MM.1S (cell line): ENCODE data around the gene TRABD2B.
"Not testable (repeated sequence)": the region's sequence is repeated elsewhere in the genome, so short reads cannot be mapped to it uniquely, and the experiment has no call there.

Source experiments
- DNase-seq: peaks from one replicate; pipeline ENCODE4 v3.0.0-alpha.2; 2015
- H2AFZ ChIP-seq: fragments of 300-600 bp; sonication (generic); 2 replicates; pipeline ENCODE4 v1.6.0; 2016; ENCODE audit warnings: antibody characterized with exemption, low read length
- H3F3A ChIP-seq: fragments of 300-600 bp; sonication (generic); 2 replicates; pipeline ENCODE4 v1.6.1; 2016; ENCODE audit warnings: mild to moderate bottlenecking, antibody characterized with exemption, low read length, moderate library complexity, mixed read lengths; ENCODE audit not compliant: insufficient read depth
- H3K27ac ChIP-seq: fragments of 300-600 bp; sonication (generic); 2 replicates; pipeline ENCODE4 v1.5.1; 2016; ENCODE audit warnings: mild to moderate bottlenecking, low read length
- H3K27me3 ChIP-seq: fragments of 300-600 bp; sonication (generic); replicated peaks from 2 replicates; pipeline ENCODE4 v1.6.0; 2016; ENCODE audit warnings: low read length; ENCODE audit not compliant: insufficient read depth
- H3K36me3 ChIP-seq: fragments of 300-600 bp; sonication (generic); replicated peaks from 2 replicates; pipeline ENCODE4 v1.6.1; 2016; ENCODE audit warnings: mild to moderate bottlenecking, low read length, mixed read lengths; ENCODE audit not compliant: insufficient read depth
- H3K4me1 ChIP-seq: fragments of 300-600 bp; sonication (generic); 2 replicates; pipeline ENCODE4 v1.6.1; 2016; ENCODE audit warnings: low read length, mixed read lengths
- H3K4me2 ChIP-seq: fragments of 300-600 bp; sonication (generic); 2 replicates; pipeline ENCODE4 v1.6.0; 2016; ENCODE audit warnings: low read depth, low read length
- H3K4me3 ChIP-seq: fragments of 300-600 bp; sonication (generic); 2 replicates; pipeline ENCODE4 v1.5.1; 2016; ENCODE audit warnings: low read length, mixed read lengths
- H3K79me2 ChIP-seq: fragments of 300-600 bp; sonication (generic); 2 replicates; pipeline ENCODE4 v1.6.1; 2016; ENCODE audit warnings: mixed run types, low read length, mixed read lengths
- H3K9ac ChIP-seq: fragments of 300-600 bp; sonication (generic); 2 replicates; pipeline ENCODE4 v1.6.1; 2016; ENCODE audit warnings: low read length, mixed read lengths
- H3K9me2 ChIP-seq: fragments of 300-600 bp; sonication (generic); replicated peaks from 2 replicates; pipeline ENCODE4 v1.6.1; 2016; ENCODE audit warnings: mild to moderate bottlenecking, low read length, mixed read lengths; ENCODE audit not compliant: insufficient read depth
- H3K9me3 ChIP-seq: fragments of 300-600 bp; sonication (generic); replicated peaks from 2 replicates; pipeline ENCODE4 v1.6.1; 2016; ENCODE audit warnings: mild to moderate bottlenecking, low read length, mixed read lengths; ENCODE audit not compliant: insufficient read depth
- H4K20me1 ChIP-seq: fragments of 300-600 bp; sonication (generic); 2 replicates; pipeline ENCODE4 v1.6.1; 2016; ENCODE audit warnings: mild to moderate bottlenecking, low read length, moderate library complexity, mixed read lengths; ENCODE audit not compliant: insufficient read depth
- EZH2 ChIP-seq: fragments of 300-600 bp; sonication (generic); optimal IDR thresholded peaks from 2 replicates; pipeline ENCODE3; 2017; ENCODE audit warnings: low read depth, mild to moderate bottlenecking, antibody characterized with exemption, low read length, mixed read lengths
- EZH2phosphoT487 ChIP-seq: fragments of 300-600 bp; sonication (generic); IDR thresholded peaks from 2 replicates; pipeline ENCODE4 v1.6.1; 2018; ENCODE audit warnings: antibody characterized with exemption, low read length
- TF ChIP-seq, protein P1 (sequence below): fragments of 300-600 bp; sonication (generic); IDR thresholded peaks from 2 replicates; pipeline ENCODE4 v1.5.1; 2016; ENCODE audit warnings: antibody characterized with exemption, low read length, mixed read lengths

Gene TRABD2B

DNA sequence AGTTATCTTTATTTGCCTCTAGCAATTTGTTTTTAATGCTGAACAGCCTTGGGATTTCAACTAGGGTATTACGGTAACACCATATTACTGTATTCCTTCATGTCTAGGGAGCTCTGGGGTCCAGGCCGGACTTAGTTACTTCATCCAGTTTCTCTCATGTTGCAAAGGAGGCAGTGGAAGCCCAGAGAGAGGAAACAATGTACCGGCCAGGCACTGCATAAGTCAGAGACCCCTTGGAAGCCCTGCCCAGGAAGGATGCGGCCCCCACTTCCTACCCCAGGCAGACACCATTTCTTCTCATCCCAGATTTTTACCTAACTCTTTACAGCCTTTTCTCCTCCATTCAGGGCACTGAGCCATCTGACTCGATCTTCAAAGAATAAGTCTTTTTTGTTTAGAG lies 32.5 kb downstream of the TRABD2B start:
- Histone ChIP-seq H3K27ac (no peak overlapping the region), H3K4me3 (no peak overlapping the region), H3K4me2 (no peak overlapping the region), H3K4me1 (no peaks in the 10 kb centered on the region), H3K27me3 (no peaks in the 10 kb centered on the region), H3K36me3 (no peaks in the 10 kb centered on the region), H4K20me1 (no peaks in the 10 kb centered on the region), H3F3A (no peaks in the 10 kb centered on the region), H2AFZ (no peak overlapping the region), H3K9me3 (no peaks in the 10 kb centered on the region), H3K9ac (no peak overlapping the region), H3K79me2 (no peaks in the 10 kb centered on the region), H3K9me2 (no peaks in the 10 kb centered on the region)
- TF ChIP-seq EZH2: no peak
- TF ChIP-seq, protein P1, sequence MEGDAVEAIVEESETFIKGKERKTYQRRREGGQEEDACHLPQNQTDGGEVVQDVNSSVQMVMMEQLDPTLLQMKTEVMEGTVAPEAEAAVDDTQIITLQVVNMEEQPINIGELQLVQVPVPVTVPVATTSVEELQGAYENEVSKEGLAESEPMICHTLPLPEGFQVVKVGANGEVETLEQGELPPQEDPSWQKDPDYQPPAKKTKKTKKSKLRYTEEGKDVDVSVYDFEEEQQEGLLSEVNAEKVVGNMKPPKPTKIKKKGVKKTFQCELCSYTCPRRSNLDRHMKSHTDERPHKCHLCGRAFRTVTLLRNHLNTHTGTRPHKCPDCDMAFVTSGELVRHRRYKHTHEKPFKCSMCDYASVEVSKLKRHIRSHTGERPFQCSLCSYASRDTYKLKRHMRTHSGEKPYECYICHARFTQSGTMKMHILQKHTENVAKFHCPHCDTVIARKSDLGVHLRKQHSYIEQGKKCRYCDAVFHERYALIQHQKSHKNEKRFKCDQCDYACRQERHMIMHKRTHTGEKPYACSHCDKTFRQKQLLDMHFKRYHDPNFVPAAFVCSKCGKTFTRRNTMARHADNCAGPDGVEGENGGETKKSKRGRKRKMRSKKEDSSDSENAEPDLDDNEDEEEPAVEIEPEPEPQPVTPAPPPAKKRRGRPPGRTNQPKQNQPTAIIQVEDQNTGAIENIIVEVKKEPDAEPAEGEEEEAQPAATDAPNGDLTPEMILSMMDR: no peak
- no peak for TF ChIP-seq EZH2phosphoT487
- no peak for DNase-seq

DNA sequence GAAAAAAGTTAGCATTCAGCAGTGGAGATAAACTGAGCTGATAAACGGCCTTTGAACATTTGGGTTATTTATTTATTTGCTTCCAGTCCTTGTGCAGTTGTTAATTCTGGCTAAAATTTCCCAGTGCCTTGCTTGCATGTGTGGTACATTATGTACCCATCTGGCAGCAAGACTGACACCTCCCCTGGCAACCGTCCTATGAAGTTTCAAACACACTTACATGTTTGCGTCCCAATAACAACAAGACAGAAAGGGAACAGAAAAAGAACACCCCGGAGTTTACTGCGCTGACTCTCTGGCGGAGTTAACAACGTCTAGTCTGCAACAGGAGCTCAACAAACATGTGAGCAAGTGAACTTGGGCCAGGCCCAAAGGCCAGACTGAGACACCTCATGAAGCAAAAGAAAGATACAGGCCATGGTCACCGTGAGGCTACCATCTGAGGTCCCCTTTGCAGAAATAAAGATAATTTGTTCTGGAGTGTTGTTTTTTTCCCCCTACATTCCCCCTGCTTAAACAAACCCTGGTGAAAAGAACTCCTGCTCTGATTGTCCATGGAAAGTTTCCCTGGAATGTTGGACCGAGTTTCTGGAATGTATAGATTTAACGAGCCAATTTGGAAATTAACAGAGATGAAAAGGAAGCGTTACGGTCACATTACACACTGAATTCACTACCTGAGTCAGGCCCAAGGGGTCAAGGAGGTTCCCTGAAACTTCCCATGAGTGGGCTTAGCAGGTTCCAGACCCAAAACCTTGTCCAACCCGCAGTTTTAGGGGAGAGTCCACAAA lies 33.4 kb downstream of the TRABD2B start:
- Histone ChIP-seq H3K9me3 (no peaks in the 10 kb centered on the region), H3F3A (no peaks in the 10 kb centered on the region), H4K20me1 (no peaks in the 10 kb centered on the region), H3K4me1 (no peaks in the 10 kb centered on the region), H3K4me3 (no peak overlapping the region), H3K27me3 (no peaks in the 10 kb centered on the region), H2AFZ (no peak overlapping the region), H3K9ac (no peak overlapping the region), H3K9me2 (no peaks in the 10 kb centered on the region), H3K4me2 (no peak overlapping the region), H3K79me2 (no peaks in the 10 kb centered on the region), H3K27ac (no peak overlapping the region), H3K36me3 (no peaks in the 10 kb centered on the region)
- TF ChIP-seq, protein P1: no peak
- no peak for TF ChIP-seq EZH2
- no peak for TF ChIP-seq EZH2phosphoT487
- DNase-seq: no peak

DNA sequence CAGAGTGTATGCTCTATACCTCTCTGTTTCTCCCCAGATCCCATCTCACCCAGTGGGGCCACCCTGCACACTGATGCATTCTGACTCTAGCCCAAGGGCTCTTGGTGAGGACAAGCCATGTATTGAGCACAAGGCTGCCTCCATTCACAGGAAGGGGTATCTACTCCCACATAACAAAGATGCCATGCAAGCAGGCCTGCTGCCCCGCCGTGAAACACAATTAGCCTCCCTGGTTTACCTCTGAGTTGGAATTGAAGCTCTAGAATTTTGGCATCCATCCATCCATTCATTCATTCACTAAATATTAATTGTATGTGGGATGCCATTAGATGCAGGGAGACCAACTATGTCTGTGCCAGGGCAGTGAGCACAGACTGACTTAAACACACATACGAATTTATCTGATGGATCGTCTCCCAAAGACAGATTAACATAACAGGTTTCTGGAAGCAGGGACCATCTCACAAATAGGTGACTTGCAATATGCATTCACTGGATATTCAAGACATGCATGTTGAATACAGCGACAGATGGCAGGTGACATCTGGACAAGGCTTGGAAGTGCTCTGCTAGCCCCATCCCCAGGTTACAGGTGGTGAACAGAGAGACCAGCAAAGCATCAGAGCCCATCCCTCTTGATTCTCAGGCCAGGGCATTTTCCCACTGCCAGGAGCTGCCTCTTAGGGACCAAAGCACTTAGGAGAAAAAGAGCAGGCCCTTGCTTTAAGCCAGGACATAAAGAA lies 34.3 kb downstream of the TRABD2B start:
- Histone ChIP-seq H3K4me1 (no peaks in the 10 kb centered on the region), H3K27ac (no peak overlapping the region), H3K9me2 (no peaks in the 10 kb centered on the region), H3K4me2 (no peak overlapping the region), H3K9ac (no peak overlapping the region), H3K4me3 (no peak overlapping the region), H3K79me2 (no peaks in the 10 kb centered on the region), H3K36me3 (no peaks in the 10 kb centered on the region), H3K9me3 (no peaks in the 10 kb centered on the region), H4K20me1 (no peaks in the 10 kb centered on the region), H2AFZ (no peak overlapping the region), H3K27me3 (no peaks in the 10 kb centered on the region), H3F3A (no peaks in the 10 kb centered on the region)
- no peak for DNase-seq
- TF ChIP-seq, protein P1: no peak
- TF ChIP-seq EZH2phosphoT487 (no peak), EZH2 (no peak)

DNA sequence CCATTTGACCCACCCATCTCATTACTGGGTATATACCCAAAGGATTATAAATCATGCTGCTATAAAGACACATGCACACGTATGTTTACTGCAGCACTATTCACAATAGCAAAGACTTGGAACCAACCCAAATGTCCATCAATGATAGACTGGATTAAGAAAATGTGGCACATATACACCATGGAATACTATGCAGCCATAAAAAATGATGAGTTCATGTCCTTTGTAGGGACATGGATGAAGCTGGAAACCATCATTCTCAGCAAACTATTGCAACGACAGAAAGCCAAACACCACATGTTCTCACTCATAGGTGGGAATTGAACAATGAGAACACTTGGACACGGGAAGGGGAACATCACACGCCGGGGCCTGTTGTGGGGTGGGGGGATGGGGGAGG lies 35.4 kb downstream of the TRABD2B start:
- H4K20me1 ChIP-seq, H3K9ac ChIP-seq, H3F3A ChIP-seq, H3K9me3 ChIP-seq, H3K4me1 ChIP-seq, H3K79me2 ChIP-seq, H3K36me3 ChIP-seq, H3K9me2 ChIP-seq, H2AFZ ChIP-seq, H3K4me2 ChIP-seq, H3K27me3 ChIP-seq, H3K4me3 ChIP-seq, DNase-seq, H3K27ac ChIP-seq: not testable (repeated sequence)

- H4K20me1 ChIP-seq, H3K9me2 ChIP-seq, H3K36me3 ChIP-seq, DNase-seq, H3K79me2 ChIP-seq, H3K9me3 ChIP-seq, H3K9ac ChIP-seq, H3K4me2 ChIP-seq, H3K4me1 ChIP-seq, H3K27ac ChIP-seq, H3K4me3 ChIP-seq, H3F3A ChIP-seq, H3K27me3 ChIP-seq, H2AFZ ChIP-seq: not testable (repeated sequence)
Observed at GRCh38 chr1:47956491-47956890, 40.7 kb downstream of the TRABD2B start.
